ENCODE results near the gene CRYBG2.

DNA sequence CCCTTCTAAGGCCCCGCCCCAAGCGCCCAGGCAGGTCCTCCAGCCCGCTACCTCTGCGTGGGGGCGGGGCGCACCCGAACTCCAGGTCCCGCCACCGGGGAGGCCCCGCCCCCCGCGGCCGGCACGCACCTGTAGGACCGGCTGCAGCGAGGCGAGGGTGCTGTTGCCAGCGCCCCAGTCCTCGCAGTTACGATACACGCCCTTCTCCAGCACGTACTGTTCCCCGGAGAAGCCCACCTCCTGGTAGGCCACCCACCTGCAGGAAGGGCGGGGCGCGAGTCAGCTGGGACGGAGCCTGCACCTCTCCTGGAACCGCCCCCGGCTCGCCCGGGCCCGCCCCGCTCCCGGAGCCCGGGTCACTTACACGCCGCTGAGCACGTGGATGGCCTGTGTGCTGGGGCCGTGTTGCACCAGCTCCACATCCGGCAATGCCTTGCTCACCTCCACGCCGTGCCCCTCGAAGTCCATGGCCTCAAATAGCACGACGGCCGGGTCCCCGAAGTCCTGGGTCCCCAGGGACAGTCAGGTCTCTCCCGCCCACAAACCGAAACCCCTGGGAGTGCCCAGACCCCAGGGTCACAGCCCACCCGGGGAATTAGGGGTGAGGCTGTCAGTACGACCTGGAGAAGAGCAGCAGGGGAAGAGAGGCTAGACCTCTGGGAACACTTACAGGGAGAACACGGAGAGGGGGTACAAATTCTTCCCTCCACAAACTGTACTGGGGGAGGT lies 17.3 kb downstream of the CRYBG2 start:
- TF ChIP-seq CTCF (conservative IDR thresholded peaks at IDR 0.05) (no peak), ZFX (IDR thresholded peaks at IDR 0.05) (no peak)

Measured in C4-2B (cell line).